B cell (primary cell): Measurements from ENCODE around the gene CCNI. TPM values are rescaled to one million over a fixed set of nuclear protein-coding genes. Genes with fewer than 3 reads are reported as not detected.

Experiments used
- ATAC-seq: fragments of 200-7000 bp; cut with Tn5 transposase; one replicate; pipeline ENCODE4 v1.10.0; 2021; ENCODE audit warnings: low read depth, mild to moderate bottlenecking, moderate number of reproducible peaks, moderate library complexity
- CTCF ChIA-PET: fragments of 350-600 bp; sonication (Branson Sonifier 250); formaldehyde crosslinking; loops from one replicate; lab custom pipeline; 2021; ENCODE audit warnings: antibody characterized with exemption, inconsistent platforms; lab: Charles Lee
- POLR2A ChIA-PET: fragments of 350-600 bp; sonication (Branson Sonifier 250); formaldehyde crosslinking; loops from one replicate; lab custom pipeline; 2021; ENCODE audit warnings: antibody characterized with exemption; lab: Charles Lee
- DNase-seq: peaks from one replicate; pipeline ENCODE4 v3.0.0; 2013
- H2AFZ ChIP-seq: 2 replicates; pipeline ENCODE4 v1.6.1; 2012; ENCODE audit warnings: mild to moderate bottlenecking, low read depth, low read length; ENCODE audit not compliant: insufficient read depth, poor library complexity, severe bottlenecking
- H3K27ac ChIP-seq, 2 donors: 1 replicate in 1 of 2; 2 replicates in 1 of 2; pipeline ENCODE4 v1.5.1; 2012 to 2013; ENCODE audit warnings: low read length in 2 of 2, mild to moderate bottlenecking in 2 of 2, moderate library complexity in 1 of 2
- H3K27me3 ChIP-seq, 4 experiments: fragments of 200-600 bp in 1 of 4; sonication (generic) in 1 of 4; replicated peaks in 1 of 4; 1 replicate in 2 of 4; 2 replicates in 2 of 4; pipeline versions ENCODE4 v1.6.1 to v1.7.0; 2013 to 2016; ENCODE audit warnings: low read length in 3 of 4, mild to moderate bottlenecking in 2 of 4, mixed read lengths in 1 of 4, moderate library complexity in 1 of 4; ENCODE audit not compliant: insufficient read depth in 4 of 4, control insufficient read depth in 3 of 4; ENCODE audit errors: control extremely low read depth in 1 of 4
- H3K36me3 ChIP-seq, 2 experiments: replicated peaks in 1 of 2; 1 replicate in 1 of 2; 2 replicates in 1 of 2; pipeline versions ENCODE4 v1.6.1 to v1.7.1; 2013; ENCODE audit warnings: low read length in 1 of 2; ENCODE audit not compliant: insufficient read depth in 2 of 2, control insufficient read depth in 1 of 2; ENCODE audit errors: control extremely low read depth in 1 of 2, extremely low read depth in 1 of 2
- H3K4me1 ChIP-seq, 2 donors: fragments of 200-600 bp in 1 of 2; sonication (generic) in 1 of 2; 1 replicate in 1 of 2; 2 replicates in 1 of 2; pipeline versions ENCODE4 v1.5.1 to v1.6.1; 2013 to 2017; ENCODE audit warnings: low read length in 2 of 2; ENCODE audit not compliant: control insufficient read depth in 2 of 2, insufficient read depth in 2 of 2
- H3K4me2 ChIP-seq: replicated peaks from 2 replicates; pipeline ENCODE3; 2012; ENCODE audit warnings: mild to moderate bottlenecking, low read depth, low read length; ENCODE audit not compliant: poor library complexity, severe bottlenecking
- H3K4me3 ChIP-seq, 5 experiments: fragments of 200-600 bp in 1 of 5; sonication (generic) in 1 of 5; 1 replicate in 3 of 5; 2 replicates in 2 of 5; pipeline versions ENCODE4 v1.5.1 to v1.7.0; 2011 to 2016; ENCODE audit warnings: low read length in 4 of 5, mild to moderate bottlenecking in 4 of 5, low read depth in 2 of 5, control low read depth in 1 of 5, moderate library complexity in 1 of 5; ENCODE audit not compliant: insufficient read depth in 1 of 5; ENCODE audit errors: control extremely low read depth in 1 of 5, extremely low read depth in 1 of 5
- H3K79me2 ChIP-seq: fragments of 200-600 bp; sonication (generic); one replicate; pipeline ENCODE4 v1.6.0; 2016; ENCODE audit warnings: low read length; ENCODE audit not compliant: control insufficient read depth, insufficient read depth
- H3K9ac ChIP-seq: fragments of 200-600 bp; sonication (generic); 2 replicates; pipeline ENCODE4 v1.6.1; 2017; ENCODE audit warnings: mild to moderate bottlenecking, low read length, moderate library complexity
- H3K9me3 ChIP-seq, 3 donors: one replicate each; pipeline versions ENCODE4 v1.6.1 to v1.7.1; 2013; ENCODE audit warnings: low read length in 2 of 3; ENCODE audit not compliant: control insufficient read depth in 2 of 3, insufficient read depth in 1 of 3; ENCODE audit errors: control extremely low read depth in 1 of 3
- H4K20me1 ChIP-seq: 2 replicates; pipeline ENCODE4 v1.6.0; 2012; ENCODE audit warnings: mild to moderate bottlenecking, low read length; ENCODE audit not compliant: insufficient read depth, control insufficient read depth, poor library complexity, severe bottlenecking
- H3K27ac Mint-ChIP-seq: one replicate; pipeline ENCODE4 v1.8.0; 2021; ENCODE audit warnings: mixed read lengths
- H3K27me3 Mint-ChIP-seq: one replicate; pipeline ENCODE4 v1.8.0; 2021; ENCODE audit warnings: mixed read lengths
- H3K4me1 Mint-ChIP-seq: one replicate; pipeline ENCODE4 v1.8.0; 2021; ENCODE audit warnings: mixed read lengths
- H3K4me3 Mint-ChIP-seq: one replicate; pipeline ENCODE4 v1.8.0; 2021; ENCODE audit warnings: mixed read lengths
- H3K9me3 Mint-ChIP-seq: one replicate; pipeline ENCODE4 v1.8.0; 2022; ENCODE audit warnings: mixed read lengths; ENCODE audit not compliant: insufficient read depth
- CTCF ChIP-seq: fragments of 200-600 bp; IDR thresholded peaks from one replicate; pipeline ENCODE4 v1.8.0; 2022; ENCODE audit warnings: antibody characterized with exemption, mild to moderate bottlenecking
- EZH2 ChIP-seq: IDR thresholded peaks from 2 replicates; pipeline ENCODE4 v1.6.1; 2012; ENCODE audit warnings: borderline replicate concordance, low read depth, mild to moderate bottlenecking, moderate library complexity, low read length; ENCODE audit not compliant: insufficient read depth, poor library complexity, severe bottlenecking
- WGBS: methylation state at CpG from one replicate; pipeline ENCODE4 v1.1.5; 2013; ENCODE audit warnings: missing lambda C conversion rate; ENCODE audit not compliant: insufficient coverage; 5-methylcytosine and 5-hydroxymethylcytosine counted together
- intact Hi-C: fragments of 100-400 bp; cut with micrococcal nuclease; formaldehyde crosslinking; loops from one replicate; pipeline ENCODE4 v1.10.0; 2022
- polyA plus RNA-seq: library from polyadenylated mRNA; depleted of rRNA; stranded (reverse); fragments of >200 nt; gene quantifications from 2 replicates; pipeline ENCODE4 v1.2.3, GENCODE V29; 2012
- total RNA-seq, 2 donors: library from RNA; stranded (reverse); fragments of 120-200 nt in 1 of 2; gene quantifications; 1 replicate in 1 of 2; 2 replicates in 1 of 2; pipeline versions ENCODE4 v1.2.3 to v1.2.4, GENCODE V29; 2013 to 2022

Gene CCNI
- total and polyA plus RNA-seq, 2 donors (not counting 1 experiment from before 2014, with no cell fraction given) = 95.1 to 314 TPM

DNA sequence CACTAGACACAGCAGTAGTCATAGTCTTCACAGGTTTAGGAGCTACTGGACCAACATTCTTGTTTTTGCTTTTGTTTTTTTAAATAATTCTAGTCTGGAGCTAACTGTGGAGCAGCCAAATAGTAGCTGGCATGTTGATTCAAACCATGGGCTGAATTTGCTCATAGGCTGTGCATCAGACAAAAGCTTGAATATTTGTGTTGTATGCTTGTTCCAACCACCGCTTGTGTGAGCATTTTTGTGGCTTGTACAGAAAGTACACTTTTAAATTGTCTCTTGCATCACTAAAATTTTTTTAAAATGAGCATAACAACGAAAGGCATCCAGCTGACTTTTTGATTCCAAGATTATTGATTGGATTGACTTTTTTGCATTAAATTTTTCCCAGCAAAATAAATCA lies 39.6 kb downstream of the CCNI start:
- Histone ChIP-seq H3K27ac (no peak overlapping the region), H2AFZ (no peak overlapping the region), H3K4me1 (peaks cover 7 to 8% of the 10 kb centered on the region in 2 donors), H3K9me3 (no peaks in the 10 kb centered on the region), H3K36me3 (peaks cover 1 to 6% of the 10 kb centered on the region in 2 experiments), H3K4me2 (no peak overlapping the region), H3K79me2 (no peaks in the 10 kb centered on the region), H3K4me3 (no peak overlapping the region), H3K27me3 (no peaks in the 10 kb centered on the region), H4K20me1 (no peaks in the 10 kb centered on the region), H3K9ac (no peak overlapping the region)
- no CpG with 5 or more reads among the region's 2 CpGs for WGBS
- Mint-ChIP-seq H3K27me3 (no peaks in the 10 kb centered on the region), H3K27ac (no peak overlapping the region), H3K9me3 (no peaks in the 10 kb centered on the region), H3K4me3 (no peak overlapping the region), H3K4me1 (peaks cover 11% of the 10 kb centered on the region)
- DNase-seq (no peak), ATAC-seq (no peak)
- CTCF ChIA-PET = interaction anchor here (5.9 kb wide), 1 partner anchor 8 kb away, joined by 40 read pairs; no protein-coding TSS in a partner anchor
- POLR2A ChIA-PET = no interaction called here
- no peak for TF ChIP-seq EZH2
- no peak for TF ChIP-seq CTCF
- intact Hi-C loops = no loop called here

DNA sequence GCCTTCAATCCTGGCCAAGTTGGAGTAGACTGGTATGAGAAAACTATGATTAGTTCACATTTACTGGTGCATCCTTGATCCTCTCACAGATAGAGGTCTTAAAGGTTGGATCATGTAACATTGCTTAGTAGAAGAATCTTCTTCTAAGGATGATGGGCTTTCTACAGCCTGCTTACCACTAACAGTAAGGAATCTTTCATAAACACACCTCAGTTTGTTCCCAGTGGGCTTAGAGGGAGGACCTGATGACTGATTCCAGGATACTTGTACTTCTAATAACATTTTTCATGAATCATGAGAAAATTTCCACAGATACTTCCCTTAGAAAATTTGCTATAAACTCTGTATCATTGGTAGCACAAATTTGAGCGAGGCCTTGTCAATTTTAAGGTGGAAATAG lies 40.6 kb downstream of the CCNI start:
- intact Hi-C loops = no loop called here

More for the DNA sequence above, 40.6 kb downstream of the CCNI start:
- Histone ChIP-seq H3K27me3 (no peaks in the 10 kb centered on the region), H3K36me3 (peaks cover 1 to 11% of the 10 kb centered on the region in 2 experiments), H3K9me3 (no peaks in the 10 kb centered on the region), H2AFZ (no peak overlapping the region), H3K79me2 (no peaks in the 10 kb centered on the region), H3K4me3 (no peak overlapping the region), H4K20me1 (no peaks in the 10 kb centered on the region), H3K4me1 (no peaks in the 10 kb centered on the region), H3K4me2 (no peak overlapping the region), H3K27ac (no peak overlapping the region), H3K9ac (no peak overlapping the region)
- DNase-seq = no peak
- ChIA-PET POLR2A (no interaction called here), CTCF (interaction anchor here (5.9 kb wide), 1 partner anchor 9 kb away, joined by 40 read pairs; no protein-coding TSS in a partner anchor)
- Mint-ChIP-seq H3K9me3 (no peaks in the 10 kb centered on the region), H3K27me3 (no peaks in the 10 kb centered on the region), H3K27ac (no peak overlapping the region), H3K4me3 (no peak overlapping the region), H3K4me1 (peaks cover 1% of the 10 kb centered on the region)
- 100% methylated on average over 1 of the region's 1 CpG for WGBS
- no peak for ATAC-seq
- TF ChIP-seq EZH2 (no peak), CTCF (no peak)
